SK-N-SH (cell line): Measurements from ENCODE around the gene IL36G. TPM values are rescaled to one million over a fixed set of nuclear protein-coding genes. Genes with fewer than 3 reads are reported as not detected.

Experiments used
- CTCF ChIA-PET: fragments of 300-600, 350-600 bp; formaldehyde crosslinking; extraction: SDS; loops from one replicate; lab custom pipeline; 2021; lab: Yijun Ruan, JAX
- POLR2A ChIA-PET: fragments of 350-600 bp; sonication (Branson Sonifier 250); formaldehyde crosslinking; extraction: SDS; loops from one replicate; lab custom pipeline; 2020; ENCODE audit warnings: antibody characterized with exemption, inconsistent platforms; lab: Yijun Ruan, JAX
- DNase-seq: peaks from one replicate; pipeline ENCODE4 v3.0.0; 2012
- H2AFZ ChIP-seq: fragments of 200-600 bp; sonication (generic); 2 replicates; pipeline ENCODE4 v1.8.1; 2016; ENCODE audit warnings: antibody characterized with exemption, mild to moderate bottlenecking, low read depth
- H3F3A ChIP-seq: fragments of 200-600 bp; sonication (generic); replicated peaks from 2 replicates; pipeline ENCODE3; 2016; ENCODE audit warnings: antibody characterized with exemption, mild to moderate bottlenecking; ENCODE audit not compliant: insufficient read depth
- H3K27ac ChIP-seq, 2 experiments: fragments of 200-500 bp in 1 of 2; fragments of 200-600 bp in 1 of 2; sonication (Bioruptor generic) in 1 of 2; sonication (generic), shearing (Covaris generic) in 1 of 2; 2 replicates each; pipeline versions ENCODE4 v1.5.1 to v1.6.1; 2014 to 2016; ENCODE audit warnings: low read depth in 2 of 2, inconsistent platforms in 1 of 2, low read length in 1 of 2, mild to moderate bottlenecking in 1 of 2, mixed read lengths in 1 of 2
- H3K27me3 ChIP-seq: fragments of 200-600 bp; sonication (generic), shearing (Covaris generic); 2 replicates; pipeline ENCODE4 v1.6.1; 2016; ENCODE audit warnings: mixed run types; ENCODE audit not compliant: insufficient read depth
- H3K36me3 ChIP-seq, 2 experiments: fragments of 200-500 bp in 1 of 2; fragments of 200-600 bp in 1 of 2; sonication (Bioruptor generic) in 1 of 2; sonication (generic) in 1 of 2; replicated peaks in 1 of 2; 2 replicates each; pipeline versions ENCODE3 to v1.5.1; 2014 to 2016; ENCODE audit warnings: low read length in 1 of 2, mild to moderate bottlenecking in 1 of 2; ENCODE audit not compliant: insufficient read depth in 2 of 2, control insufficient read depth in 1 of 2
- H3K4me1 ChIP-seq, 2 experiments: fragments of 200-500 bp in 1 of 2; fragments of 200-600 bp in 1 of 2; sonication (Bioruptor generic) in 1 of 2; sonication (generic), shearing (Covaris generic) in 1 of 2; 2 replicates each; pipeline versions ENCODE4 v1.5.1 to v1.6.1; 2014 to 2016; ENCODE audit warnings: low read depth in 1 of 2, low read length in 1 of 2, mixed run types in 1 of 2; ENCODE audit not compliant: insufficient read depth in 2 of 2, control insufficient read depth in 1 of 2
- H3K4me2 ChIP-seq: fragments of 200-600 bp; sonication (generic), shearing (Covaris generic); 2 replicates; pipeline ENCODE4 v1.6.1; 2017; ENCODE audit warnings: mixed run types
- H3K4me3 ChIP-seq, 2 experiments: fragments of 200-500 bp in 1 of 2; fragments of 200-600 bp in 1 of 2; sonication (Bioruptor generic) in 1 of 2; sonication (generic), shearing (Covaris generic) in 1 of 2; 2 replicates each; pipeline versions ENCODE4 v1.5.1 to v1.8.1; 2014 to 2016; ENCODE audit warnings: low read depth in 2 of 2, inconsistent platforms in 1 of 2, low read length in 1 of 2, mild to moderate bottlenecking in 1 of 2, mixed read lengths in 1 of 2, moderate library complexity in 1 of 2
- H3K79me2 ChIP-seq: fragments of 200-600 bp; sonication (generic); 2 replicates; pipeline ENCODE4 v1.8.1; 2017; ENCODE audit warnings: mild to moderate bottlenecking; ENCODE audit not compliant: insufficient read depth
- H3K9ac ChIP-seq: fragments of 200-600 bp; sonication (generic); 2 replicates; pipeline ENCODE4 v1.6.1; 2017; ENCODE audit warnings: mixed run types
- H3K9me2 ChIP-seq: fragments of 200-600 bp; sonication (generic); 2 replicates; pipeline ENCODE4 v1.6.1; 2017; ENCODE audit warnings: mixed run types
- H3K9me3 ChIP-seq: fragments of 200-600 bp; sonication (generic); 2 replicates; pipeline ENCODE4 v1.6.1; 2017; ENCODE audit warnings: mixed run types, mild to moderate bottlenecking, moderate library complexity
- H4K20me1 ChIP-seq: fragments of 200-600 bp; sonication (generic); 2 replicates; pipeline ENCODE4 v1.6.1; 2017; ENCODE audit warnings: mild to moderate bottlenecking, mixed run types; ENCODE audit not compliant: insufficient read depth
- ELF1 ChIP-seq: IDR thresholded peaks from 2 replicates; pipeline ENCODE4 v1.4.0; 2012
- EZH2phosphoT487 ChIP-seq: fragments of 200-600 bp; sonication (generic); IDR thresholded peaks from 2 replicates; pipeline ENCODE4 v1.6.1; 2017; ENCODE audit warnings: low read depth, mixed run types, mild to moderate bottlenecking, antibody characterized with exemption, moderate library complexity, borderline replicate concordance
- FOXM1 ChIP-seq: IDR thresholded peaks from 2 replicates; pipeline ENCODE4 v1.4.0; 2012; ENCODE audit warnings: low read depth, mild to moderate bottlenecking
- GATA2 ChIP-seq: sonication (generic); formaldehyde crosslinking; IDR thresholded peaks from 2 replicates; pipeline ENCODE4 v1.5.0; 2020; ENCODE audit warnings: mild to moderate bottlenecking, missing genetic modification reagents
- MEF2A ChIP-seq: IDR thresholded peaks from 2 replicates; pipeline ENCODE4 v1.4.0; 2012; ENCODE audit warnings: low read depth, borderline replicate concordance
- MXI1 ChIP-seq: IDR thresholded peaks from 2 replicates; pipeline ENCODE4 v1.6.1; 2012; ENCODE audit warnings: mild to moderate bottlenecking, low read depth, low read length, improper control_type of control experiment
- NRF1 ChIP-seq: IDR thresholded peaks from 2 replicates; pipeline ENCODE4 v1.6.1; 2012; ENCODE audit warnings: low read depth, mild to moderate bottlenecking, low read length
- REST ChIP-seq: IDR thresholded peaks from 2 replicates; pipeline ENCODE4 v1.6.1; 2012; ENCODE audit warnings: mild to moderate bottlenecking, low read depth, low read length, moderate library complexity
- RXRA ChIP-seq: IDR thresholded peaks from 2 replicates; pipeline ENCODE4 v1.4.0; 2012; ENCODE audit warnings: low read depth, mild to moderate bottlenecking, borderline replicate concordance
- SMC3 ChIP-seq: IDR thresholded peaks from 2 replicates; pipeline ENCODE4 v1.6.1; 2012; ENCODE audit warnings: low read depth, low read length, improper control_type of control experiment
- TAF1 ChIP-seq: IDR thresholded peaks from 2 replicates; pipeline ENCODE4 v1.6.1; 2012; ENCODE audit warnings: low read depth, mild to moderate bottlenecking, low read length, moderate library complexity, borderline replicate concordance
- TCF12 ChIP-seq: IDR thresholded peaks from 2 replicates; pipeline ENCODE4 v1.4.0; 2012
- YY1 ChIP-seq: IDR thresholded peaks from 2 replicates; pipeline ENCODE4 v1.4.0; 2012; ENCODE audit warnings: low read depth, mild to moderate bottlenecking
- ZBTB33 ChIP-seq: IDR thresholded peaks from 2 replicates; pipeline ENCODE4 v1.4.0; 2012; ENCODE audit warnings: low read depth, borderline replicate concordance
- WGBS: methylation state at CpG from one replicate; pipeline ENCODE4 v1.1.6; 2017; ENCODE audit warnings: low lambda C conversion rate; 5-methylcytosine and 5-hydroxymethylcytosine counted together
- polyA plus RNA-seq, 3 experiments: library from polyadenylated mRNA; depleted of rRNA; stranded (reverse); fragments of >200 nt; gene quantifications; 2 replicates each; pipeline ENCODE4 v1.2.3, GENCODE V29; 2012

Gene IL36G
- polyA plus RNA-seq, 1 of the 3 experiments (the other 2 are of a cell fraction), result not detected

GRCh38 chr2:112996635-112997034, 18.8 kb downstream of the IL36G start:
- H3K27me3 ChIP-seq, result no peaks in the 10 kb centered on the region; the same call in 1 of the 2 replicates
- DNase-seq, result no peak
- no peaks in the 10 kb centered on the region for H4K20me1 ChIP-seq
- H3K4me2 ChIP-seq, result no peak overlapping the region
- whole genome bisulfite sequencing, result 5% methylated on average over 4 of the region's 6 CpGs
- H3K9me2 ChIP-seq, result no peaks in the 10 kb centered on the region
- H3K79me2 ChIP-seq, result no peaks in the 10 kb centered on the region; the same call in 1 of the 2 replicates
- CTCF ChIA-PET, result interaction anchor here (1.0 kb wide), 1 partner anchor 394 kb away, joined by 3 read pairs; no protein-coding TSS in a partner anchor
- H3F3A ChIP-seq, result no peaks in the 10 kb centered on the region
- no peak overlapping the region for H3K9ac ChIP-seq
- no peak overlapping the region for H2AFZ ChIP-seq
- H3K4me3 ChIP-seq, result no peak overlapping the region
- no peaks in the 10 kb centered on the region for H3K36me3 ChIP-seq
- no peak overlapping the region for H3K27ac ChIP-seq
- POLR2A ChIA-PET, result no interaction called here
- TF ChIP-seq TCF12, result no peak
- TF ChIP-seq, all 33 proteins: peak for 0
- Histone ChIP-seq H3K4me1 (no peaks in the 10 kb centered on the region), H3K9me3 (no peaks in the 10 kb centered on the region)

- no peaks in the 10 kb centered on the region for H3F3A ChIP-seq
- no peak overlapping the region for H2AFZ ChIP-seq
- TF ChIP-seq ZBTB33 (no peak), TAF1 (no peak), SMC3 (no peak), RXRA (no peak), YY1 (no peak), MXI1 (no peak), FOXM1 (no peak), ELF1 (no peak), MEF2A (no peak), NRF1 (no peak), REST (no peak), EZH2phosphoT487 (no peak), GATA2 (CRISPR knock-in tag) (no peak)
- H3K9ac ChIP-seq, result no peak overlapping the region
- H3K4me3 ChIP-seq, result no peak overlapping the region
- no peaks in the 10 kb centered on the region; the same call in 1 of the 2 replicates for H3K27me3 ChIP-seq
- no peak overlapping the region for H3K4me2 ChIP-seq
- ChIA-PET POLR2A (no interaction called here), CTCF (no interaction called here)
- H3K9me2 ChIP-seq, result no peaks in the 10 kb centered on the region
- DNase-seq, result no peak
- no peaks in the 10 kb centered on the region for H3K4me1 ChIP-seq
- H3K9me3 ChIP-seq, result no peaks in the 10 kb centered on the region
- no peaks in the 10 kb centered on the region; the same call in 1 of the 2 replicates for H3K79me2 ChIP-seq
- no peak overlapping the region for H3K27ac ChIP-seq
- no peaks in the 10 kb centered on the region for H3K36me3 ChIP-seq
- no peaks in the 10 kb centered on the region for H4K20me1 ChIP-seq
- WGBS, result 0% methylated on average over 1 of the region's 1 CpG
Observed at GRCh38 chr2:112997151-112997550, 19.3 kb downstream of the IL36G start.
